Fibroblast of villous mesenchyme (primary cell): Measurements from ENCODE around the gene STK16. TPM values are rescaled to one million over a fixed set of nuclear protein-coding genes. Genes with fewer than 3 reads are reported as not detected.

Experiments
- DNase-seq: peaks from one replicate; pipeline ENCODE4 v3.0.0-alpha.2; 2010; ENCODE audit warnings: low read depth
- H3K4me3 ChIP-seq: 2 replicates; pipeline ENCODE4 v1.5.1; 2011; ENCODE audit warnings: low read depth, mild to moderate bottlenecking, low read length
- CTCF ChIP-seq: IDR thresholded peaks from 2 replicates; pipeline ENCODE4 v1.5.1; 2012; ENCODE audit warnings: low read depth, mild to moderate bottlenecking, low read length; ENCODE audit not compliant: insufficient read depth
- total RNA-seq: library from RNA; depleted of rRNA; stranded (reverse); fragments of >200 nt; gene quantifications from 2 replicates; pipeline ENCODE4 v1.2.3, GENCODE V29; 2012

Gene STK16
- total RNA-seq, 1 donor: 22.9 TPM

DNA sequence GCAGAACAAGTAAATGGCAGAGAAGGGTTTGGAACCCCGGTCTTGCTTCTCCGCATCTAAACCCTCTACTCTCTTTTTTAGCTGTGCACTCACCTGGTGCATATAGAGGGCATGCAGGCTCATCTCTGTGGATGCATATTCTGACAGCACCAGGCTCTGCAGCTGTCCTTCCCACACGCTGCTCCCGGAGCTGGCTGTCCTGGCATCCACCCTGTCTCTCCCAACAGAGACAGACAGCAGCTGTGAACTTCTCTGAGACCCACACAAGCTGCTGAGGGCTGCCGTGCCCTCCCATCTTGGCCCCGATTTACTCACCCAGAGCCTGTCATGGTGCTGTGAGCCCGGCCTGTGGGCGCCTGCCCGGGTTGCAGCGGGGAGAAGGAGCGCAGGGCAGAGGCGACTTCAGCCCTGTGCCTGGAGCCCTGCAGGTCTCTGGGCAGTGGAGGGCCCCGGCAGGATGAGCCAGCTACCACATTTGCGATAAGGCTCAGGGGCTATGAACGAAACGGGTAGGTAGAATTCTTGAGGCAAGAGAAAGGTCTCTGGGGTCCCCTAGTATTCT, 23.2 kb upstream of the STK16 start:
- TF ChIP-seq CTCF: no peak
- H3K4me3 ChIP-seq: no peak overlapping the region
- no peak for DNase-seq

- H3K4me3 ChIP-seq: no peak overlapping the region
- TF ChIP-seq CTCF: no peak
- DNase-seq: no peak
Observed at GRCh38 chr2:219223831-219224610, 21.3 kb upstream of the STK16 start.

GRCh38 chr2:219225350-219225749, 19.9 kb upstream of the STK16 start:
- no peak for TF ChIP-seq CTCF
- DNase-seq: no peak
- H3K4me3 ChIP-seq: no peak overlapping the region

DNA sequence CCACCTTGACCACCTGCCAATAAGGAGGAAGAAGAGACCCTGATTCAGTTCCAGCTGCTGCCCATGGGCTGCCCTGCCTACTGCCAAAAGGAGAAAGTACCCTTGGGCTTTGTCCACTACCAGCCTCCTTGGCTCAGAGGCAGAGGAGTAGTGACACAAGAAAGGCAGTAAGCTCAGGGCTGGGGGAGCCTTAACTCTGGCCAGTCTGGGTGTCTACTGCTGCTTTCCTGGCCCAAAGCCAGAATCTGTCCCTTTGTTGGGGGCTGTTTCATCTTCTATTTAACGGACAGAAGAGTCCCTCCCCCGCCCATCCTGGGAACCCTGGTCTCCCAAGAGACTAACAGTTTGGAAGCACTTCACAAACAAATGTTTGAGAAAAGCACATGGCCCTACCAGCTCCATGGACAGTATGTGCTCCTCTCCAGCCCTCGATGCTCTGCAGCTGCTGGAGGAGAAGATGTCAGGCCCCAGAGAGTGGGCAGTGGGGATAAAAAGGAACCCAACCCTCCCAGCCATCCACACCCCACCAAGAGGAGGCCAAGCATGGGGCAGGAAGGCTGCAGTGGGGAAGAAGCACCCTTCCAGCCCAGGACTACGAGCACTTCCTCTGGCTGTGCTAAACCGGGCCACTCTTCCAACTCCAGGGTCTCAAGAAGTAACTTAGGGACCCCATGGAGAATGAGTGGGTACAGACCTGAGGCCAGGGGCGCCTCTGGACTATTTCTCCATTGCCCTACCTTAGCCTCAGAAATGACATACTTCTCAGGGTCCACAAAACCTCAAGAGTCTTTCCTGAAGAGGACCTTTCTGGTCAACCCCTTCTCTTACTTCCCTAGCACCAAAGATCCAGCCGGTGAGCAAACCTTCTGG, 17.0 kb upstream of the STK16 start:
- no peak for TF ChIP-seq CTCF
- DNase-seq: peak; percentile 7
- peak overlapping the region; percentile 76 for H3K4me3 ChIP-seq

GRCh38 chr2:219228911-219229304, 16.4 kb upstream of the STK16 start:
- H3K4me3 ChIP-seq: peak overlapping the region; percentile 76
- TF ChIP-seq CTCF: no peak
- DNase-seq: no peak

GRCh38 chr2:219229305-219230058, 15.8 kb upstream of the STK16 start, which contains the start of the genes ANKZF1 and ATG9A:
ANKZF1 (plus strand) TSS chr2:219229806; CDS start chr2:219230258, 452 bp downstream.
ATG9A (minus strand) TSS chr2:219229636; CDS start chr2:219228024, 1,612 bp downstream.
- peak within 1 kb of the TSS; percentile 76 for H3K4me3 ChIP-seq
- peak; percentile 99 for DNase-seq
- TF ChIP-seq CTCF: no peak
